ENCODE measurements around the gene NF2.
A peak's percentile ranks its signal among the peaks of the same experiment; 100 is the strongest.

Gene NF2

DNA sequence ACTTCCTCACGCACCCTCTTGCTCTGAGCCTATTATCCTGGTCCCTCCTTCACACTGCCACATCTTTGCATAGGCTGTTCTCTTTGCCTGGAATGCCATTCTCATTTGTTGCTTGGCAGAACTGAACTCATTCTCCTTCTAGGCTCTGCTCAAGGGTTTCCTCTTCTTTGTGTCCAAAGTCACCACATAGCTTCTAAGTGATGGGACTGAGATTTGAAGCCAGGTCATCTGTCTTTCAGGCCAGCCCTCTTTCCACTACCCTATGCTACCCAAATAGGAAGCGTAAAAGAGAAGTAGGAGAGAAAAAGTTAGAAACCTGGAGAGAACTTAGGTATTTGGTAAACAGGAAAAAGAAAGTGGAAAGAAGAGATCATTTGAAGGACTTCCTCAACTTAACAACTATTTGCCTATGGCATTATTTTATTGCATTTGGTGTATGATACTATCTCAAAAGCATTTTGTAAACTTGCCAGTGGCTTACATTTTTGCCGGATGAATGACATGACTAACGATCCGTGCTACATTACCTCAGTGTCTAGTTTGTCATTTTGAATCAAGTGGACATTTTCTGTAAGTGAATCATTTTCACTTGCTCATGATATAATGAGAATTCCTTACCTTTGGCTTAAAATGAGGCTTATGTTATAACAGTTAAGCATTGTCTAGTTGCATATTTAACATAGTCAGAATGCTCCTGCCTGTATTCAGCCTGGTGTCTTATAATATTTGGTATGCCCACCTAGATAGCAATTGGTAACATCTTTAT lies 18.5 kb downstream of the NF2 start:
- Histone ChIP-seq H3K4me2 (no peak overlapping the region), H3K79me2 (ENCODE audit: insufficient read depth, low read depth) (peaks cover 12% of the 10 kb centered on the region; the same call in 1 of the 2 replicates), H3K27ac (no peak overlapping the region), H2AFZ (ENCODE audit: low read depth) (no peak overlapping the region), H3K4me1 (ENCODE audit: low read depth, poor library complexity, severe bottlenecking) (peaks cover 22% of the 10 kb centered on the region), H3K9ac (no peak overlapping the region), H3K4me3 (IDR thresholded peaks at IDR 0.05; ENCODE audit: insufficient read depth, low read depth, low read length) (no peak overlapping the region), H3K27me3 (ENCODE audit: insufficient read depth, low read depth) (no peaks in the 10 kb centered on the region), H3K36me3 (ENCODE audit: insufficient read depth) (no peaks in the 10 kb centered on the region), H4K20me1 (ENCODE audit: insufficient read depth) (peaks cover 8% of the 10 kb centered on the region; the same call in 1 of the 2 replicates)
- TF ChIP-seq, protein P1, sequence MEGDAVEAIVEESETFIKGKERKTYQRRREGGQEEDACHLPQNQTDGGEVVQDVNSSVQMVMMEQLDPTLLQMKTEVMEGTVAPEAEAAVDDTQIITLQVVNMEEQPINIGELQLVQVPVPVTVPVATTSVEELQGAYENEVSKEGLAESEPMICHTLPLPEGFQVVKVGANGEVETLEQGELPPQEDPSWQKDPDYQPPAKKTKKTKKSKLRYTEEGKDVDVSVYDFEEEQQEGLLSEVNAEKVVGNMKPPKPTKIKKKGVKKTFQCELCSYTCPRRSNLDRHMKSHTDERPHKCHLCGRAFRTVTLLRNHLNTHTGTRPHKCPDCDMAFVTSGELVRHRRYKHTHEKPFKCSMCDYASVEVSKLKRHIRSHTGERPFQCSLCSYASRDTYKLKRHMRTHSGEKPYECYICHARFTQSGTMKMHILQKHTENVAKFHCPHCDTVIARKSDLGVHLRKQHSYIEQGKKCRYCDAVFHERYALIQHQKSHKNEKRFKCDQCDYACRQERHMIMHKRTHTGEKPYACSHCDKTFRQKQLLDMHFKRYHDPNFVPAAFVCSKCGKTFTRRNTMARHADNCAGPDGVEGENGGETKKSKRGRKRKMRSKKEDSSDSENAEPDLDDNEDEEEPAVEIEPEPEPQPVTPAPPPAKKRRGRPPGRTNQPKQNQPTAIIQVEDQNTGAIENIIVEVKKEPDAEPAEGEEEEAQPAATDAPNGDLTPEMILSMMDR (conservative IDR thresholded peaks at IDR 0.05; ENCODE audit: low read depth, low read length): no peak

DNA sequence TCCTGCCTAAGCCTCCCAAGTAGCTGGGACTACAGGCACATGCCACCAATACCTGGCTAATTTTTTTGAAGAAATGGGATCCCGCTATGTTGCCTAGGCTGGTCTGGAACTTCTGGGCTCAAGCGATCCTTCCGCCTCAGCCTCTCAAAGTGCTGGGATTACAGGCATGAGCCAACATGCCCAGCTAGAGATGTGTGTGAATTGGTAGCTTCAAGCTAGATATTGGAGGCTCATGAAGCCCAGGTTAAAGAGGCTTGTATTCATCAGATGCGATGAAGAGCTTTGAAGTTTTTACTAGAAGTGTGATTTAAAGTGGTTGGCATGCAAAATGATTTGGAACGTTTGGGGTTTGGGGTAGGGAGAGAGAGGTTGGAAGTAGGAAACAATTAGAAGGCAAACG lies 19.6 kb downstream of the NF2 start:
- no peak overlapping the region for H2AFZ ChIP-seq (ENCODE audit: low read depth)

DNA sequence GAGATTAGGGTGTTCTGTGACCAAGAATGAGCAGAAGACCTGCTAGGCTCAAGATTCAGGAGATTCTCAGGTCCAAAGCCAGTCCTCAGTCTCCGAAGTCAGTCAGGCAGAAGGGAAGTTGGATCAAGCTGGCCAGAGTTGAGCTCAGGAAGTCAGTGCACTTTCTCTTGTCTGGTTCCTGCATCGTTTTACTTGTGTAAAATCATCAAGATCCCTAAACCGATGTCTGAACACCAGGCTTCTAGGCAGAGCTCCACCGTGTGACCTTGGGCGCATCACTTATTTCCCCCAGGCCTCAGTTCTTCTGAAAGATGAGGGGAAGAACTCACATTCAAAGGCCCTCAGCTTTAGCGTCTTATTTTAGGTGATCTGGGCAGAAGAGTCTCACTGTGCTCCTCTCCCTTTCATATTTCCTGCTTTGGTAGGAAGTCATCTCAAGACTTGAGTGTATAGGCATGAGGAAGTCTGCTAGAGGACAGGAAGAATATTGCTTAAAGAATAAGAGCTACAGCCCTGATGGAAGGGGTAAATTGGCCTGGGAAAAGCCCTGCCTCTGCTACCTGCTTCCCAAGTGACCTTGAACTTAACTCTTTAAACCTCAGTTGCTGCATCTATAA lies 20.2 kb downstream of the NF2 start:
- Histone ChIP-seq H3K4me2 (no peak overlapping the region), H3K4me1 (ENCODE audit: low read depth, poor library complexity, severe bottlenecking) (peaks cover 13% of the 10 kb centered on the region), H3K4me3 (IDR thresholded peaks at IDR 0.05; ENCODE audit: insufficient read depth, low read depth, low read length) (no peak overlapping the region), H4K20me1 (ENCODE audit: insufficient read depth) (peaks cover 8% of the 10 kb centered on the region; the same call in 1 of the 2 replicates), H3K27ac (no peak overlapping the region), H3K79me2 (ENCODE audit: insufficient read depth, low read depth) (peaks cover 12% of the 10 kb centered on the region; the same call in 1 of the 2 replicates), H3K27me3 (ENCODE audit: insufficient read depth, low read depth) (no peaks in the 10 kb centered on the region), H3K9ac (no peak overlapping the region), H2AFZ (ENCODE audit: low read depth) (no peak overlapping the region), H3K36me3 (ENCODE audit: insufficient read depth) (no peaks in the 10 kb centered on the region)
- TF ChIP-seq, protein P1 (conservative IDR thresholded peaks at IDR 0.05; ENCODE audit: low read depth, low read length): no peak

More for the DNA sequence above, 19.6 kb downstream of the NF2 start:
- Histone ChIP-seq H3K4me1 (ENCODE audit: low read depth, poor library complexity, severe bottlenecking) (peaks cover 19% of the 10 kb centered on the region), H3K36me3 (ENCODE audit: insufficient read depth) (no peaks in the 10 kb centered on the region), H3K9ac (no peak overlapping the region), H3K27me3 (ENCODE audit: insufficient read depth, low read depth) (no peaks in the 10 kb centered on the region), H3K79me2 (ENCODE audit: insufficient read depth, low read depth) (peaks cover 12% of the 10 kb centered on the region; the same call in 1 of the 2 replicates), H3K4me2 (no peak overlapping the region), H4K20me1 (ENCODE audit: insufficient read depth) (peaks cover 8% of the 10 kb centered on the region; the same call in 1 of the 2 replicates), H3K4me3 (IDR thresholded peaks at IDR 0.05; ENCODE audit: insufficient read depth, low read depth, low read length) (no peak overlapping the region), H3K27ac (no peak overlapping the region)
- TF ChIP-seq, protein P1 (conservative IDR thresholded peaks at IDR 0.05; ENCODE audit: low read depth, low read length): no peak

DNA sequence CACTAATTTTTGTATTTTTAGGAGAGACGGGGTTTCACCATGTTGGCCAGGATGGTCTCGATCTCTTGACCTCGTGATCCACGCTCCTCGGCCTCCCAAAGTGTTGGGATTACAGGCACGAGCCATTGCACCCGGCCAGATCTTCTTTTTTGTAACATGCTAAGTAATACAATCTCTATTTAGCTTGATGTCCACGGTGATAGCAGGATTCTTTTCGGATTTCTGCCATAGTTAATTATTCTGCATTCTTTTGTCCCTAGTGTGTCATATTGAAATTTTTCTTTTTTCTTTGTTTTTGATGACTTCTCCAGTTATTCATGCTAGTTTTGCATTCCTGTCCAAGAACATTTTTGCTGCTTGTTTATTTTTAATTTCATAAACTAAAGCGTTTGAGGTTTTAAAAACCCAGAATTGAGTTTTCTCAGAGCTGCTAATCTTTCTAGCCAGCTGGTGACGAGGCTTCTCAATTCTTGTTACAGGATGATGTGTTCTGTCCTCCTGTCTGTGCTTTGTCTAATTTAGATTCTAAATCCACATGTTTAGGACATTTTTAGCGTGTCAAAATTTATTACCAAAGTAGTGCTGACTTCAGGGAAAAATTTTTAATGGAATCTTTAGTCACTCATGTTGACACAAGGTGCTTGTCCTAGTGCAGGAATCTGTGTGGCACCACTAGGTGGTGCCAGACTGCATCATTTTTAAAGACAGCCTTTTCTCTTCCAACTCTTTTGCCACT lies 21.8 kb downstream of the NF2 start:
- peaks cover 8% of the 10 kb centered on the region; the same call in 1 of the 2 replicates for H4K20me1 ChIP-seq (ENCODE audit: insufficient read depth)
- no peak overlapping the region for H3K27ac ChIP-seq
- no peak overlapping the region for H2AFZ ChIP-seq (ENCODE audit: low read depth)
- no peak overlapping the region for H3K4me3 ChIP-seq (IDR thresholded peaks at IDR 0.05; ENCODE audit: insufficient read depth, low read depth, low read length)
- H3K9ac ChIP-seq: no peak overlapping the region
- H3K79me2 ChIP-seq (ENCODE audit: insufficient read depth, low read depth): peaks cover 12% of the 10 kb centered on the region; the same call in 1 of the 2 replicates
- no peak overlapping the region for H3K4me2 ChIP-seq
- TF ChIP-seq, protein P1 (conservative IDR thresholded peaks at IDR 0.05; ENCODE audit: low read depth, low read length): peak; percentile 89
- no peaks in the 10 kb centered on the region for H3K36me3 ChIP-seq (ENCODE audit: insufficient read depth)
- H3K4me1 ChIP-seq (ENCODE audit: low read depth, poor library complexity, severe bottlenecking): peaks cover 9% of the 10 kb centered on the region
- H3K27me3 ChIP-seq (ENCODE audit: insufficient read depth, low read depth): no peaks in the 10 kb centered on the region

Data from KMS-11 (cell line).